HEK293 (cell line): ENCODE results near the gene IL24.

Source experiments
- GFI1B ChIP-seq: fragments of 450-650 bp; formaldehyde crosslinking; IDR thresholded peaks from 2 replicates; pipeline ENCODE4 v1.5.1; 2016; ENCODE audit warnings: missing biosample characterization, missing genetic modification characterization
- KLF16 ChIP-seq: fragments of 450-650 bp; formaldehyde crosslinking; IDR thresholded peaks from 2 replicates; pipeline ENCODE4 v1.5.1; 2017; ENCODE audit warnings: missing biosample characterization, missing genetic modification characterization
- SETDB1 ChIP-seq: IDR thresholded peaks from one replicate; pipeline ENCODE4 v1.6.1; 2017; ENCODE audit warnings: mild to moderate bottlenecking, low read length, moderate library complexity, mixed read lengths; ENCODE audit not compliant: insufficient read length
- ZBTB21 ChIP-seq: fragments of 450-650 bp; formaldehyde crosslinking; IDR thresholded peaks from 2 replicates; pipeline ENCODE4 v1.5.1; 2017; ENCODE audit warnings: missing biosample characterization, missing genetic modification characterization
- ZNF248 ChIP-seq: fragments of 450-650 bp; formaldehyde crosslinking; IDR thresholded peaks from 2 replicates; pipeline ENCODE4 v1.5.1; 2017; ENCODE audit warnings: missing biosample characterization, missing genetic modification characterization
- ZNF274 ChIP-seq, 2 experiments: fragments of 200-500 bp in 1 of 2; fragments of 450-650 bp in 1 of 2; sonication (Bioruptor generic) in 1 of 2; formaldehyde crosslinking in 1 of 2; IDR thresholded peaks; 2 replicates each; pipeline versions ENCODE4 v1.5.1 to v1.6.1; 2014 to 2016; ENCODE audit warnings: borderline replicate concordance in 1 of 2, inconsistent platforms in 1 of 2, low read length in 1 of 2, missing biosample characterization in 1 of 2, missing genetic modification characterization in 1 of 2
- ZNF350 ChIP-seq: fragments of 450-650 bp; formaldehyde crosslinking; IDR thresholded peaks from 2 replicates; pipeline ENCODE4 v1.5.0; 2017; ENCODE audit warnings: missing biosample characterization, mild to moderate bottlenecking, missing genetic modification characterization
- ZNF529 ChIP-seq: fragments of 450-650 bp; formaldehyde crosslinking; IDR thresholded peaks from 2 replicates; pipeline ENCODE4 v1.5.1; 2017; ENCODE audit warnings: missing genetic modification characterization, missing biosample characterization; ENCODE audit not compliant: insufficient replicate concordance
- ZNF621 ChIP-seq: fragments of 450-650 bp; formaldehyde crosslinking; IDR thresholded peaks from 2 replicates; pipeline ENCODE4 v1.5.1; 2017; ENCODE audit warnings: missing biosample characterization, missing genetic modification characterization
- ZNF76 ChIP-seq: fragments of 450-650 bp; formaldehyde crosslinking; IDR thresholded peaks from 2 replicates; pipeline ENCODE4; 2016; ENCODE audit warnings: low read depth, missing biosample characterization, missing genetic modification characterization, borderline replicate concordance
- ZNF792 ChIP-seq: fragments of 450-650 bp; formaldehyde crosslinking; IDR thresholded peaks from 2 replicates; pipeline ENCODE4 v1.5.1; 2016; ENCODE audit warnings: missing biosample characterization, missing genetic modification characterization
- ZSCAN16 ChIP-seq: fragments of 450-650 bp; formaldehyde crosslinking; IDR thresholded peaks from 2 replicates; pipeline ENCODE4 v1.5.1; 2016; ENCODE audit warnings: missing biosample characterization, missing genetic modification characterization
- TF ChIP-seq, protein P1 (sequence below): fragments of 450-650 bp; formaldehyde crosslinking; IDR thresholded peaks from 2 replicates; pipeline ENCODE4 v1.5.1; 2016; ENCODE audit warnings: missing biosample characterization, missing genetic modification characterization
- TF ChIP-seq, protein P2 (sequence below): fragments of 450-650 bp; formaldehyde crosslinking; IDR thresholded peaks from 2 replicates; pipeline ENCODE4 v1.5.1; 2016; ENCODE audit warnings: missing biosample characterization, missing genetic modification characterization

DNA sequence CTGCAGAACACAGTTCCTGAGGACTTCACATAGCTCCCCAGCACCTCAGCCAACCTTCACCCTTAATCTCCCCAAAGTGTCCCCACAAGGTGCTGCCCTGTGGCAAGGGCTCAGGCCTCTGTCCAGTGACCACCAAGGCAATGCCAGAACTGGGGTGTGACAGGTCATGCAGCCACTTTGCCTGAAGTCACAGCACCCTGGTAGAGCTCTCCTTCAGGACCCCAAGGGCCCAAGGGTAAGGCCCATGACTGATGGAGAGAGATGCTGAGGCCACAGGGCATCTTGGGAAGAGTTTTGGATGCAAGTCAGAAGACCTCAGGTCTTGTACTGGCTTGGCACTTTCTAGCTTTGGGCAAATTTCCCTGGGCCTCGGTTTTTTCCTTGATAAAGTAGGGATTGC is 25.3 kb downstream of the IL24 start:
- TF ChIP-seq ZNF621 (no peak), ZNF529 (tag by site-specific recombination) (no peak), ZNF76 (tag by site-specific recombination) (no peak), ZBTB21 (no peak), ZSCAN16 (no peak), ZNF274 (IDR thresholded peaks at IDR 0.05; ENCODE audit: low read length) (no peak), ZNF274 (tag by site-specific recombination; IDR thresholded peaks at IDR 0.05; ENCODE audit: borderline replicate concordance) (no peak), ZNF792 (tag by site-specific recombination) (no peak), ZNF350 (tag by site-specific recombination) (no peak), KLF16 (tag by site-specific recombination) (no peak), SETDB1 (no peak), GFI1B (tag by site-specific recombination) (no peak), ZNF248 (tag by site-specific recombination) (no peak)
- TF ChIP-seq, protein P1, sequence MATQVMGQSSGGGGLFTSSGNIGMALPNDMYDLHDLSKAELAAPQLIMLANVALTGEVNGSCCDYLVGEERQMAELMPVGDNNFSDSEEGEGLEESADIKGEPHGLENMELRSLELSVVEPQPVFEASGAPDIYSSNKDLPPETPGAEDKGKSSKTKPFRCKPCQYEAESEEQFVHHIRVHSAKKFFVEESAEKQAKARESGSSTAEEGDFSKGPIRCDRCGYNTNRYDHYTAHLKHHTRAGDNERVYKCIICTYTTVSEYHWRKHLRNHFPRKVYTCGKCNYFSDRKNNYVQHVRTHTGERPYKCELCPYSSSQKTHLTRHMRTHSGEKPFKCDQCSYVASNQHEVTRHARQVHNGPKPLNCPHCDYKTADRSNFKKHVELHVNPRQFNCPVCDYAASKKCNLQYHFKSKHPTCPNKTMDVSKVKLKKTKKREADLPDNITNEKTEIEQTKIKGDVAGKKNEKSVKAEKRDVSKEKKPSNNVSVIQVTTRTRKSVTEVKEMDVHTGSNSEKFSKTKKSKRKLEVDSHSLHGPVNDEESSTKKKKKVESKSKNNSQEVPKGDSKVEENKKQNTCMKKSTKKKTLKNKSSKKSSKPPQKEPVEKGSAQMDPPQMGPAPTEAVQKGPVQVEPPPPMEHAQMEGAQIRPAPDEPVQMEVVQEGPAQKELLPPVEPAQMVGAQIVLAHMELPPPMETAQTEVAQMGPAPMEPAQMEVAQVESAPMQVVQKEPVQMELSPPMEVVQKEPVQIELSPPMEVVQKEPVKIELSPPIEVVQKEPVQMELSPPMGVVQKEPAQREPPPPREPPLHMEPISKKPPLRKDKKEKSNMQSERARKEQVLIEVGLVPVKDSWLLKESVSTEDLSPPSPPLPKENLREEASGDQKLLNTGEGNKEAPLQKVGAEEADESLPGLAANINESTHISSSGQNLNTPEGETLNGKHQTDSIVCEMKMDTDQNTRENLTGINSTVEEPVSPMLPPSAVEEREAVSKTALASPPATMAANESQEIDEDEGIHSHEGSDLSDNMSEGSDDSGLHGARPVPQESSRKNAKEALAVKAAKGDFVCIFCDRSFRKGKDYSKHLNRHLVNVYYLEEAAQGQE (tag by site-specific recombination) = no peak
- TF ChIP-seq, protein P2, sequence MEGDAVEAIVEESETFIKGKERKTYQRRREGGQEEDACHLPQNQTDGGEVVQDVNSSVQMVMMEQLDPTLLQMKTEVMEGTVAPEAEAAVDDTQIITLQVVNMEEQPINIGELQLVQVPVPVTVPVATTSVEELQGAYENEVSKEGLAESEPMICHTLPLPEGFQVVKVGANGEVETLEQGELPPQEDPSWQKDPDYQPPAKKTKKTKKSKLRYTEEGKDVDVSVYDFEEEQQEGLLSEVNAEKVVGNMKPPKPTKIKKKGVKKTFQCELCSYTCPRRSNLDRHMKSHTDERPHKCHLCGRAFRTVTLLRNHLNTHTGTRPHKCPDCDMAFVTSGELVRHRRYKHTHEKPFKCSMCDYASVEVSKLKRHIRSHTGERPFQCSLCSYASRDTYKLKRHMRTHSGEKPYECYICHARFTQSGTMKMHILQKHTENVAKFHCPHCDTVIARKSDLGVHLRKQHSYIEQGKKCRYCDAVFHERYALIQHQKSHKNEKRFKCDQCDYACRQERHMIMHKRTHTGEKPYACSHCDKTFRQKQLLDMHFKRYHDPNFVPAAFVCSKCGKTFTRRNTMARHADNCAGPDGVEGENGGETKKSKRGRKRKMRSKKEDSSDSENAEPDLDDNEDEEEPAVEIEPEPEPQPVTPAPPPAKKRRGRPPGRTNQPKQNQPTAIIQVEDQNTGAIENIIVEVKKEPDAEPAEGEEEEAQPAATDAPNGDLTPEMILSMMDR (tag by site-specific recombination) = no peak
